ENCODE measurements around the gene PGAP2.
"Not testable (repeated sequence)": the region's sequence is repeated elsewhere in the genome, so short reads cannot be mapped to it uniquely, and the experiment has no call there.

The PGAP2 gene

DNA sequence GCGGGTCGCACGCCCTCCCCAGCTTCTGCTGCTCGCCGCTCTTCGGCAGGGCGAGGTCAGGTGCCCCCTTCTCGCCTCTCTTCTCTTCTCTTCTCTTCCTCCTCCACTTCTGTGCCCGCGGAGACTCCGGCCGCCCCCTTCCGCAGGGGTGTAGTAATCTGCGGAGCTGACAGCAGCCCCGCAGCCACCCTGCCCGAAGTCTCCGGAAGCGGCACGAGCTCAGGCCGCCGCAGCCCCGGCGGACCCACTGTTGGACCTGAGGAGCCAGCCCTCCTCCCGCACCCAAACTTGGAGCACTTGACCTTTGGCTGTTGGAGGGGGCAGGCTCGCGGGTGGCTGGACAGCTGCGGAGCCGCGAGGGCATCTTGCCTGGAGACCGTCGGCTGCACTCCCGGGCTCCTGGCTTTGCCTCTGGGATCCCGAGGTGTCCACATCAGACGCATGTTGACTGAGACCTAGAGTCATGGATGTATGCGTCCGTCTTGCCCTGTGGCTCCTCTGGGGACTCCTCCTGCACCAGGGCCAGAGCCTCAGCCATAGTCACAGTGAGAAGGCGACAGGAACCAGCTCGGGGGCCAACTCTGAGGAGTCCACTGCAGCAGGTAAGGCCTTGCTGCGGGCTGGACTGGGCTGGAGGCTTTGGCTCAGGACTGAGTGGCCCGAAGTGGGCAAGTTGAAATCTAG lies 47.6 kb downstream of the PGAP2 start:
- peak; percentile 13 for DNase-seq
- Histone ChIP-seq H3K27me3 (no peaks in the 10 kb centered on the region), H3K4me1 (no peaks in the 10 kb centered on the region), H3K36me3 (no peaks in the 10 kb centered on the region), H3K9me3 (no peaks in the 10 kb centered on the region), H3K4me3 (ENCODE audit: low read depth, low read length) (peak overlapping the region; percentile 71)
- TF ChIP-seq, protein P1, sequence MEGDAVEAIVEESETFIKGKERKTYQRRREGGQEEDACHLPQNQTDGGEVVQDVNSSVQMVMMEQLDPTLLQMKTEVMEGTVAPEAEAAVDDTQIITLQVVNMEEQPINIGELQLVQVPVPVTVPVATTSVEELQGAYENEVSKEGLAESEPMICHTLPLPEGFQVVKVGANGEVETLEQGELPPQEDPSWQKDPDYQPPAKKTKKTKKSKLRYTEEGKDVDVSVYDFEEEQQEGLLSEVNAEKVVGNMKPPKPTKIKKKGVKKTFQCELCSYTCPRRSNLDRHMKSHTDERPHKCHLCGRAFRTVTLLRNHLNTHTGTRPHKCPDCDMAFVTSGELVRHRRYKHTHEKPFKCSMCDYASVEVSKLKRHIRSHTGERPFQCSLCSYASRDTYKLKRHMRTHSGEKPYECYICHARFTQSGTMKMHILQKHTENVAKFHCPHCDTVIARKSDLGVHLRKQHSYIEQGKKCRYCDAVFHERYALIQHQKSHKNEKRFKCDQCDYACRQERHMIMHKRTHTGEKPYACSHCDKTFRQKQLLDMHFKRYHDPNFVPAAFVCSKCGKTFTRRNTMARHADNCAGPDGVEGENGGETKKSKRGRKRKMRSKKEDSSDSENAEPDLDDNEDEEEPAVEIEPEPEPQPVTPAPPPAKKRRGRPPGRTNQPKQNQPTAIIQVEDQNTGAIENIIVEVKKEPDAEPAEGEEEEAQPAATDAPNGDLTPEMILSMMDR (IDR thresholded peaks at IDR 0.05; ENCODE audit: low read depth, low read length), result no peak

DNA sequence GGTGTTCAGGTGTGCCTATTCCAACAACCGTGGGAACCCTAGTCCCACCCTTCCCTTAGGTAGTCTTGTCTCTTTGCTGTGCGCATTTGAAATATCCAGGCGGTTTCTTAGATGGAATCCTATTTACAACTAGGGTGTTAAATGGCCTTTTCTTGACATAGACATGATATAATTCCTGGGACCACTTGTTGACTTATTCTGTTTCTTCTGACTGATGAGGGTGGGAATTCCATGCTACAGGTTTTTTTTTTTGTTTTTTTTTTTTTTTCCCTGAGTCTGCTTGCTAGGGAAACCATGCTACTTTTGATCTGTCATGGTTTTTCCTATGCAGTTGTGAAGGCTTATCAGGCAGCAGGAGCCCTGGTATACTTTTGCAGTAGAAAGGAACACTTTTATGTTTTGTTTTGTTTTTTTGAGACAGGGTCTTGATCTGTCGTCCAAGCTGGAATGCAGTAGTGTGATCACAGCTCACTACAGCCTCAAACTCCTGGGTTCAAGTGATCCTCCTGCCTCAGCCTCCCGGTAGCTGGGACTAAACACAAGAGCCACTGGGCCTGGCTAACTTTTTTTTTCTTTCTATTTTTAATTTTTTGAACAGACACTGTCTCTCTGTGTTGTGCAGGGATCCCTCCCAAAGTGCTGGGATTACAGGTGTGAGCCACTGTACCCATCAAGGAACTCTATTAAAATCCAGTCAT lies 48.6 kb downstream of the PGAP2 start:
- H3K4me1 ChIP-seq, result no peaks in the 10 kb centered on the region
- DNase-seq, result no peak
- TF ChIP-seq, protein P1 (IDR thresholded peaks at IDR 0.05; ENCODE audit: low read depth, low read length), result no peak
- H3K4me3 ChIP-seq (ENCODE audit: low read depth, low read length), result peak overlapping the region; percentile 71
- H3K9me3 ChIP-seq, result no peaks in the 10 kb centered on the region
- H3K27me3 ChIP-seq, result no peaks in the 10 kb centered on the region
- H3K36me3 ChIP-seq, result no peaks in the 10 kb centered on the region

DNA sequence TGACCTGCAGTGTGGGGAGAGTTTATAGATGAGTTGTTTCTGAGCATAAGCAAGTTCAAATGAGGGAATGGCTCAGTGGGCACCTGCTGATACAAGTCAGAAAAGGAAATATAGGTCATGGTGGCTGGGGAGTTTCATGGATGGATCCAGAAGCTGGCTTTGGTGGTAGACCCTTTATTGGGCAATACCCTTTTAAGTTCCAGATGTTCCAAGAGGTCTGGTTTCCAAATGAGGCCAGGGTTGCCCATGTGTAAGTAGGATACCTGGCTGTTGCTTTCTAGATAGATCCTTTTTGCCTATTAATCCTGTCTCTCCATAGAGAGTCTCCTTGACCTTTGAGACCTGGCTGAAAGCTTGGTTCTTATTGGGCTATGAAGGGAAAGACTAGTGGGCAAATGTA lies 49.3 kb downstream of the PGAP2 start:
- Histone ChIP-seq H3K4me1 (no peaks in the 10 kb centered on the region), H3K36me3 (no peaks in the 10 kb centered on the region), H3K27me3 (no peaks in the 10 kb centered on the region), H3K4me3 (ENCODE audit: low read depth, low read length) (no peak overlapping the region), H3K9me3 (no peaks in the 10 kb centered on the region)
- TF ChIP-seq, protein P1 (IDR thresholded peaks at IDR 0.05; ENCODE audit: low read depth, low read length), result no peak
- DNase-seq, result no peak

- H3K4me3 ChIP-seq (ENCODE audit: low read depth, low read length), result no peak overlapping the region
- no peaks in the 10 kb centered on the region for H3K4me1 ChIP-seq
- no peaks in the 10 kb centered on the region for H3K27me3 ChIP-seq
- DNase-seq, result peak; percentile 33
- H3K9me3 ChIP-seq, result no peaks in the 10 kb centered on the region
- TF ChIP-seq, protein P1 (IDR thresholded peaks at IDR 0.05; ENCODE audit: low read depth, low read length), result no peak
- no peaks in the 10 kb centered on the region for H3K36me3 ChIP-seq
Observed at GRCh38 chr11:3859373-3859881, 51.1 kb downstream of the PGAP2 start.

GRCh38 chr11:3860375-3860774 lies 52.0 kb downstream of the PGAP2 start:
- Histone ChIP-seq H3K27me3 (no peaks in the 10 kb centered on the region), H3K36me3 (no peaks in the 10 kb centered on the region), H3K4me1 (no peaks in the 10 kb centered on the region), H3K4me3 (ENCODE audit: low read depth, low read length) (no peak overlapping the region), H3K9me3 (no peaks in the 10 kb centered on the region)
- no peak for DNase-seq
- TF ChIP-seq, protein P1 (IDR thresholded peaks at IDR 0.05; ENCODE audit: low read depth, low read length), result no peak

DNA sequence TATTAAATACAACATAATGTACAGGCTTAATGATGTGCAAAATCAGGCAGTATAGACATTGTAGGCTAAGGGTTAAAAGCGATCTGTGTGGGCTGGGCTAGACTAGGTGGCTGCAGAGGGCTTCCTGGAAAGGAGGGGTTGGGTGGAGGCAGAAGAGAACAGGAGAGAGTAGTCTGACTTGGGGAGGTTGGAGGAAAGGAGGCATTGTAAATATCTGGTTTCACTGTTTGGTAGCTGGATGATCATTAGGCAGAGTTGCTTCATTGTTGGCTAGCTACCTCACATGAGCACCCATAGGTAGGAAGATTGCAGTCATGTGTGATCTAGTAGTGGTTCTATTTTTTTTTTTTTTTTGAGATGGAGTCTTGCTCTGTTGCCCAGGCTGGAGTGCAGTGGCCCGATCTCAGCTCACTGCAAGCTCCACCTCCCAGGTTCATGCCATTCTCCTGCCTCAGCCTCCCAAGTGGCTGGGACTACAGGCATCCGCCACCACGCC lies 52.6 kb downstream of the PGAP2 start:
- not testable (repeated sequence) for H3K9me3 ChIP-seq; H3K36me3 ChIP-seq; H3K27me3 ChIP-seq; H3K4me1 ChIP-seq; DNase-seq; H3K4me3 ChIP-seq (ENCODE audit: low read depth, low read length)
